HepG2 (cell line): ENCODE measurements around the gene MIA. TPM values are rescaled to one million over a fixed set of nuclear protein-coding genes. Genes with fewer than 3 reads are reported as not detected.
A peak's percentile ranks its signal among the peaks of the same experiment; 100 is the strongest.

ENCODE experiments used
- ATAC-seq: fragments of 200-7000 bp; cut with Tn5 transposase; 3 replicates; pipeline ENCODE4 v1.9.1; 2020; ENCODE audit warnings: mild to moderate bottlenecking, moderate library complexity
- BruUV-seq: library from RNA; stranded (reverse); fragments of 400-500 nt; replicated peaks from 2 replicates; lab custom pipeline; 2021; lab: Mats Ljungman, UMichigan
- CTCF ChIA-PET: fragments of 300-600 bp; formaldehyde crosslinking; extraction: SDS; loops from one replicate; lab custom pipeline; 2021; ENCODE audit warnings: low total read pairs, inconsistent platforms, low intra/inter-chr PET ratio; lab: Yijun Ruan, JAX
- POLR2A ChIA-PET: fragments of 350-600 bp; sonication (Branson Sonifier 250); formaldehyde crosslinking; loops from one replicate; lab custom pipeline; 2020; ENCODE audit warnings: antibody characterized with exemption, inconsistent platforms; lab: Yijun Ruan, JAX
- DNase-seq: peaks from one replicate; pipeline ENCODE4 v3.0.0-alpha.2; 2015; ENCODE audit warnings: low spot score
- FAIRE-seq: peaks from 3 replicates; lab custom pipeline; 2011; peaks lifted over from hg19 to GRCh38; lab: Jason Lieb, UNC
- H2AFZ ChIP-seq: one replicate; pipeline ENCODE4 v1.6.1; 2011; ENCODE audit warnings: low read length, inconsistent platforms
- H3K27ac ChIP-seq: fragments of 300-600 bp; 3 replicates; pipeline ENCODE4 v1.8.0; 2011; ENCODE audit warnings: mixed run types, mild to moderate bottlenecking, mixed read lengths, low read length, inconsistent platforms; ENCODE audit not compliant: insufficient read depth; ENCODE audit errors: extremely low read length
- H3K27me3 ChIP-seq, 2 experiments: fragments of 200-600 bp in 1 of 2; 2 replicates in 1 of 2; 3 replicates in 1 of 2; pipeline versions ENCODE4 v1.6.0 to v1.8.0; 2011; ENCODE audit warnings: low read length in 2 of 2, mild to moderate bottlenecking in 2 of 2, moderate library complexity in 2 of 2, inconsistent platforms in 1 of 2; ENCODE audit not compliant: insufficient read depth in 2 of 2, control insufficient read depth in 1 of 2
- H3K36me3 ChIP-seq, 2 experiments: fragments of 200-600 bp in 1 of 2; replicated peaks in 1 of 2; 2 replicates in 1 of 2; 3 replicates in 1 of 2; pipeline versions ENCODE4 v1.5.1 to v1.8.0; 2011; ENCODE audit warnings: low read length in 2 of 2, inconsistent platforms in 1 of 2; ENCODE audit not compliant: insufficient read depth in 2 of 2, control insufficient read depth in 1 of 2
- H3K4me1 ChIP-seq: 2 replicates; pipeline ENCODE4 v1.5.1; 2012; ENCODE audit warnings: low read length, inconsistent platforms; ENCODE audit not compliant: insufficient read depth
- H3K4me2 ChIP-seq: 2 replicates; pipeline ENCODE4 v1.6.0; 2011; ENCODE audit warnings: low read depth, low read length, inconsistent platforms
- H3K4me3 ChIP-seq, 3 experiments: fragments of 200-600 bp in 1 of 3; sonication (generic), shearing (Covaris generic) in 1 of 3; replicated peaks in 1 of 3; 2 replicates each; pipeline ENCODE4 v1.5.1; 2011 to 2016; ENCODE audit warnings: low read length in 3 of 3, inconsistent platforms in 2 of 3, low read depth in 2 of 3, mild to moderate bottlenecking in 2 of 3, control low read depth in 1 of 3, mixed read lengths in 1 of 3; ENCODE audit not compliant: insufficient read depth in 1 of 3
- H3K79me2 ChIP-seq: one replicate; pipeline ENCODE4 v1.6.1; 2011; ENCODE audit warnings: low read length, inconsistent platforms; ENCODE audit not compliant: insufficient read depth
- H3K9ac ChIP-seq: 2 replicates; pipeline ENCODE4 v1.6.0; 2011; ENCODE audit warnings: mild to moderate bottlenecking, low read depth, low read length, inconsistent platforms; ENCODE audit not compliant: insufficient read depth
- H3K9me3 ChIP-seq: 2 replicates; pipeline ENCODE4 v1.5.1; 2012; ENCODE audit warnings: mild to moderate bottlenecking, low read length
- H4K20me1 ChIP-seq: 2 replicates; pipeline ENCODE4 v1.6.0; 2011; ENCODE audit warnings: inconsistent platforms, mild to moderate bottlenecking, low read length, moderate library complexity; ENCODE audit not compliant: insufficient read depth
- AGO2 ChIP-seq: fragments of 200-400 bp; formaldehyde crosslinking; optimal IDR thresholded peaks from 2 replicates; pipeline ENCODE3; 2017; ENCODE audit warnings: mild to moderate bottlenecking, low read depth, low read length, moderate library complexity
- CHD2 ChIP-seq: IDR thresholded peaks from 2 replicates; pipeline ENCODE4 v1.6.1; 2011; ENCODE audit warnings: low read depth, low read length, improper control_type of control experiment
- ETS1 ChIP-seq: sonication (generic); formaldehyde crosslinking; IDR thresholded peaks from 2 replicates; pipeline ENCODE4 v1.4.0; 2020; ENCODE audit warnings: missing genetic modification reagents
- POLR2G ChIP-seq: fragments of 200-400 bp; formaldehyde crosslinking; IDR thresholded peaks from 2 replicates; pipeline ENCODE4 v1.6.1; 2018; ENCODE audit warnings: mild to moderate bottlenecking, low read depth, low read length, moderate library complexity
- RBFOX2 ChIP-seq: fragments of 200-400 bp; formaldehyde crosslinking; IDR thresholded peaks from 2 replicates; pipeline ENCODE4 v1.6.1; 2017; ENCODE audit warnings: low read depth, mild to moderate bottlenecking, low read length
- RBM22 ChIP-seq: fragments of 200-400 bp; formaldehyde crosslinking; optimal IDR thresholded peaks from 2 replicates; pipeline ENCODE3; 2017; ENCODE audit warnings: mild to moderate bottlenecking, low read length, moderate library complexity
- SIX1 ChIP-seq: sonication (generic); formaldehyde crosslinking; IDR thresholded peaks from 2 replicates; pipeline ENCODE4 v1.4.0; 2020; ENCODE audit warnings: missing genetic modification reagents, borderline replicate concordance
- ZNF629 ChIP-seq: sonication (generic); formaldehyde crosslinking; conservative IDR thresholded peaks from 2 replicates; pipeline ENCODE4 v1.5.0; 2020; ENCODE audit warnings: missing genetic modification reagents
- ZNF737 ChIP-seq: sonication (generic); formaldehyde crosslinking; IDR thresholded peaks from 2 replicates; pipeline ENCODE4 v1.5.0; 2020; ENCODE audit warnings: missing genetic modification reagents, mild to moderate bottlenecking, borderline replicate concordance
- ZNF768 ChIP-seq: sonication (generic); formaldehyde crosslinking; IDR thresholded peaks from 2 replicates; pipeline ENCODE4 v1.4.0; 2020; ENCODE audit warnings: missing genetic modification reagents
- WGBS: methylation state at CpG from one replicate; pipeline ENCODE4 v1.1.6; 2017; ENCODE audit warnings: low lambda C conversion rate; 5-methylcytosine and 5-hydroxymethylcytosine counted together
- in situ Hi-C: cut with HindIII; loops from 2 replicates; pipeline ENCODE4 v1.10.0; 2017; ENCODE audit warnings: low pct_unique_long_range_greater_than_20kb; ENCODE audit not compliant: extremely low pct_ligation_motif_present
- intact Hi-C: fragments of 100-400 bp; cut with micrococcal nuclease; formaldehyde crosslinking; loops from one replicate; pipeline ENCODE4 v1.10.0; 2022; ENCODE audit not compliant: unreplicated experiment
- polyA plus RNA-seq, 8 experiments: library from polyadenylated mRNA; depleted of rRNA in 3 of 8; stranded (reverse) in 7 of 8; unstranded in 1 of 8; fragments of >200 nt; fragmentation: Illumina TruSeq in 4 of 8; extraction: Trizol in 4 of 8; gene quantifications; 2 replicates each; pipeline versions ENCODE4 v1.2.1 to v1.2.3, GENCODE V29; 2011 to 2016; ENCODE audit warnings: low read depth in 4 of 8, missing spikeins in 1 of 8, mixed read lengths in 1 of 8; ENCODE audit not compliant: insufficient read depth in 1 of 8
- total RNA-seq, 5 experiments: library from RNA; depleted of rRNA; stranded (reverse); fragments of >200 nt; fragmentation: Illumina TruSeq; extraction: Trizol; gene quantifications; 2 replicates each; pipeline ENCODE4 v1.2.3, GENCODE V29; 2016; ENCODE audit warnings: low read depth in 1 of 5

MIA gene
- total and polyA plus RNA-seq, 2 of the 13 experiments (the other 11 are each of a cell fraction or from before 2014, with no cell fraction given) = 0.61 TPM; not detected in 1

- ChIA-PET POLR2A (interaction anchor here (0.6 to 2.3 kb wide), 6 partner anchors 8 to 53 kb away, joined by 3 to 8 read pairs (median 3); partner anchors contain the start of genes ACTMAP, COQ8B, ITPKC and RAB4B), CTCF (no interaction called here)
- Histone ChIP-seq H3K4me3 (no peak overlapping the region), H3K9me3 (no peaks in the 10 kb centered on the region), H3K4me1 (peaks cover 23% of the 10 kb centered on the region), H3K27ac (no peak overlapping the region), H3K4me2 (no peak overlapping the region), H2AFZ (no peak overlapping the region), H3K27me3 (no peaks in the 10 kb centered on the region), H3K36me3 (peaks cover 8 to 26% of the 10 kb centered on the region in 2 experiments), H4K20me1 (no peaks in the 10 kb centered on the region), H3K79me2 (no peaks in the 10 kb centered on the region), H3K9ac (no peak overlapping the region)
- 97% methylated on average over 3 of the region's 10 CpGs for WGBS
- TF ChIP-seq POLR2G = 0 out of 2 replicates have a peak, but pooled peaks have one; percentile 5
- no peak for TF ChIP-seq SIX1 (CRISPR knock-in tag)
- TF ChIP-seq RBM22 = peak; percentile 35
- no peak for TF ChIP-seq ZNF737
- peak; percentile 65 for TF ChIP-seq ZNF629 (CRISPR knock-in tag)
- DNase-seq (no peak), ATAC-seq (no peak), FAIRE-seq (no peak)
- TSS peak; percentile 33 for BruUV-seq
- in situ Hi-C loops = no loop called here
- intact Hi-C loops = no loop called here
These were observed 33.6 kb upstream of the MIA start for GRCh38 chr19:40741527-40742390.

- no peak for DNase-seq
- H3K9ac ChIP-seq = no peak overlapping the region
- TF ChIP-seq ZNF768 (CRISPR knock-in tag) (peak; percentile 26; the same call in 1 of the 2 replicates), ETS1 (CRISPR knock-in tag) (no peak), RBFOX2 (peak; percentile 48; the same call in 1 of the 2 replicates), CHD2 (no peak), AGO2 (peak; percentile 85)
- no peak overlapping the region for H3K4me2 ChIP-seq
- H3K27me3 ChIP-seq = no peaks in the 10 kb centered on the region
- H3K4me3 ChIP-seq = no peak overlapping the region
- 92% methylated on average over 9 of the region's 17 CpGs for WGBS
- H4K20me1 ChIP-seq = no peaks in the 10 kb centered on the region
- H3K4me1 ChIP-seq = peaks cover 23% of the 10 kb centered on the region
- no TSS peak for BruUV-seq
- no peak overlapping the region for H2AFZ ChIP-seq
- no peak overlapping the region for H3K27ac ChIP-seq
- H3K9me3 ChIP-seq = no peaks in the 10 kb centered on the region
- peaks cover 1 to 19% of the 10 kb centered on the region in 2 experiments for H3K36me3 ChIP-seq
- intact Hi-C loops = no loop called here
- no peak for FAIRE-seq
- no peaks in the 10 kb centered on the region for H3K79me2 ChIP-seq
- ATAC-seq = no peak; the same call in 2 of the 3 replicates
- in situ Hi-C loops = no loop called here
- ChIA-PET POLR2A (interaction anchor here (0.8 to 2.3 kb wide), 6 partner anchors 8 to 56 kb away, joined by 3 to 8 read pairs (median 4); partner anchors contain the start of genes ACTMAP, COQ8B, EGLN2 and ITPKC), CTCF (no interaction called here)
These were observed 32.8 kb upstream of the MIA start for GRCh38 chr19:40742477-40742876.
